GM12892 (cell line): ENCODE measurements around the gene SRGAP2.
"Not testable (repeated sequence)": the region's sequence is repeated elsewhere in the genome, so short reads cannot be mapped to it uniquely, and the experiment has no call there.

Source experiments
- POLR2A ChIP-seq: IDR thresholded peaks from 2 replicates; pipeline ENCODE4 v1.6.1; 2011; ENCODE audit warnings: low read depth, low read length, control low read depth
- TAF1 ChIP-seq: IDR thresholded peaks from 2 replicates; pipeline ENCODE4 v1.6.1; 2011; ENCODE audit warnings: low read depth, mild to moderate bottlenecking, control low read depth, low read length, borderline replicate concordance

- TF ChIP-seq POLR2A, TAF1: not testable (repeated sequence)
Measured at GRCh38 chr1:206185778-206186177, 17.6 kb upstream of the SRGAP2 start.
